ENCODE measurements around the gene MEF2C. TPM values are rescaled to one million over a fixed set of nuclear protein-coding genes. Genes with fewer than 3 reads are reported as not detected.

The MEF2C gene
- total RNA-seq, 1 experiment from 2014 or later: 13.0 TPM

- BruUV-seq (replicated peaks): no TSS peak
- Histone ChIP-seq H3K27ac (ENCODE audit: low read depth, low read length) (no peak overlapping the region), H3K27me3 (ENCODE audit: insufficient read depth, low read length) (no peaks in the 10 kb centered on the region), H3K79me2 (ENCODE audit: insufficient read depth, low read length) (no peaks in the 10 kb centered on the region), H3K4me2 (ENCODE audit: low read length) (no peak overlapping the region), H4K20me1 (ENCODE audit: insufficient read depth) (no peaks in the 10 kb centered on the region), H3K9me3 (ENCODE audit: control insufficient read depth in 1 of 2, insufficient read depth in 1 of 2, low read depth in 1 of 2, low read length in 2 of 2) (no peaks in the 10 kb centered on the region), H3K4me1 (ENCODE audit: control insufficient read depth in 1 of 2, insufficient read depth in 2 of 2, low read length in 2 of 2) (no peaks in the 10 kb centered on the region), H3K9ac (ENCODE audit: low read length) (no peak overlapping the region), H3K4me3 (replicated peaks in 1 of 2; ENCODE audit: low read depth in 1 of 2, low read length in 2 of 2) (no peak overlapping the region), H2AFZ (ENCODE audit: low read depth, low read length, poor library complexity, severe bottlenecking) (no peak overlapping the region), H3K36me3 (ENCODE audit: control insufficient read depth in 1 of 2, insufficient read depth in 2 of 2, low read length in 2 of 2) (no peaks in the 10 kb centered on the region), H3K9me2 (ENCODE audit: insufficient read depth) (no peaks in the 10 kb centered on the region)
- POLR2A ChIA-PET: interaction anchor here (1.3 kb wide), 1 partner anchor 12 kb away, joined by 3 read pairs; no protein-coding TSS in a partner anchor
- DNase-seq (ENCODE audit: low read depth, low spot score) (no peak), ATAC-seq (no peak)
- RAD21 ChIA-PET (ENCODE audit: low non-redundant PET in 1 of 2, low total read pairs in 2 of 2, uncharacterized antibody in 2 of 2, unreplicated experiment in 2 of 2): no interaction called here
- intact Hi-C loops (cut with micrococcal nuclease): no loop called here
- CTCF ChIA-PET: interaction anchor here (0.8 kb wide), 1 partner anchor 35 kb away, joined by 3 read pairs; no protein-coding TSS in a partner anchor
- TF ChIP-seq SIN3A (IDR thresholded peaks at IDR 0.05; ENCODE audit: low read depth): no peak
- TF ChIP-seq SP1 (IDR thresholded peaks at IDR 0.05; ENCODE audit: low read depth): no peak
These were observed 117.8 kb downstream of the MEF2C start for GRCh38 chr5:88765171-88765570.

GRCh38 chr5:88761939-88762338, 121.0 kb downstream of the MEF2C start:
- BruUV-seq (replicated peaks): no TSS peak
- Histone ChIP-seq H3K79me2 (ENCODE audit: insufficient read depth, low read length) (no peaks in the 10 kb centered on the region), H4K20me1 (ENCODE audit: insufficient read depth) (no peaks in the 10 kb centered on the region), H3K4me3 (replicated peaks in 1 of 2; ENCODE audit: low read depth in 1 of 2, low read length in 2 of 2) (no peak overlapping the region), H3K9me3 (ENCODE audit: control insufficient read depth in 1 of 2, insufficient read depth in 1 of 2, low read depth in 1 of 2, low read length in 2 of 2) (no peaks in the 10 kb centered on the region), H3K9ac (ENCODE audit: low read length) (no peak overlapping the region), H3K27ac (ENCODE audit: low read depth, low read length) (no peak overlapping the region), H3K9me2 (ENCODE audit: insufficient read depth) (no peaks in the 10 kb centered on the region), H3K4me2 (ENCODE audit: low read length) (no peak overlapping the region), H3K27me3 (ENCODE audit: insufficient read depth, low read length) (no peaks in the 10 kb centered on the region), H3K36me3 (ENCODE audit: control insufficient read depth in 1 of 2, insufficient read depth in 2 of 2, low read length in 2 of 2) (no peaks in the 10 kb centered on the region), H3K4me1 (ENCODE audit: control insufficient read depth in 1 of 2, insufficient read depth in 2 of 2, low read length in 2 of 2) (no peaks in the 10 kb centered on the region), H2AFZ (ENCODE audit: low read depth, low read length, poor library complexity, severe bottlenecking) (no peak overlapping the region)
- intact Hi-C loops (cut with micrococcal nuclease): no loop called here
- ChIA-PET RAD21 (ENCODE audit: low non-redundant PET in 1 of 2, low total read pairs in 2 of 2, uncharacterized antibody in 2 of 2, unreplicated experiment in 2 of 2) (no interaction called here), POLR2A (no interaction called here), CTCF (no interaction called here)
- TF ChIP-seq ZBTB33 (IDR thresholded peaks at IDR 0.05; ENCODE audit: extremely low read depth, insufficient replicate concordance, low read length) (no peak), ELF1 (IDR thresholded peaks at IDR 0.05; ENCODE audit: borderline replicate concordance, low read depth) (no peak), SRF (IDR thresholded peaks at IDR 0.05; ENCODE audit: low read depth) (no peak), CBX3 (IDR thresholded peaks at IDR 0.05; ENCODE audit: low read depth) (no peak)
- ATAC-seq: no peak
- no peak for DNase-seq (ENCODE audit: low read depth, low spot score)
